HuH-7.5 (cell line): ENCODE data around the gene SLC35F1.

Experiments
- DNase-seq: peaks from one replicate; pipeline ENCODE4 v3.0.0; 2011; ENCODE audit warnings: low spot score

Gene SLC35F1

GRCh38 chr6:118197539-118197938 is 290.5 kb downstream of the SLC35F1 start:
- DNase-seq = no peak

GRCh38 chr6:118198746-118199145 is 291.7 kb downstream of the SLC35F1 start:
- no peak for DNase-seq

GRCh38 chr6:118200160-118200559 is 293.1 kb downstream of the SLC35F1 start:
- no peak for DNase-seq

- no peak for DNase-seq
Measured at GRCh38 chr6:118202517-118202916, 295.5 kb downstream of the SLC35F1 start.

GRCh38 chr6:118203545-118203944 is 296.5 kb downstream of the SLC35F1 start:
- no peak for DNase-seq

- no peak for DNase-seq
Measured at GRCh38 chr6:118206221-118206620, 299.2 kb downstream of the SLC35F1 start.

- DNase-seq = no peak
Measured at GRCh38 chr6:118207947-118208346, 300.9 kb downstream of the SLC35F1 start.

- no peak for DNase-seq
Measured at GRCh38 chr6:118212451-118213173, 305.5 kb downstream of the SLC35F1 start.

- no peak for DNase-seq
Measured at GRCh38 chr6:118215269-118215668, 308.2 kb downstream of the SLC35F1 start.

GRCh38 chr6:118216751-118217150 is 309.7 kb downstream of the SLC35F1 start:
- no peak for DNase-seq

- DNase-seq = no peak
Measured at GRCh38 chr6:118218156-118218555, 311.1 kb downstream of the SLC35F1 start.

GRCh38 chr6:118220429-118221128 is 313.5 kb downstream of the SLC35F1 start:
- no peak for DNase-seq

GRCh38 chr6:118223316-118223715 is 316.3 kb downstream of the SLC35F1 start:
- no peak for DNase-seq

- DNase-seq = no peak
Measured at GRCh38 chr6:118228886-118229285, 321.8 kb downstream of the SLC35F1 start.

- no peak for DNase-seq
Measured at GRCh38 chr6:118240878-118241528, 333.9 kb downstream of the SLC35F1 start.

GRCh38 chr6:118246406-118246805 is 339.3 kb downstream of the SLC35F1 start:
- no peak for DNase-seq

- no peak for DNase-seq
Measured at GRCh38 chr6:118248171-118248570, 341.1 kb downstream of the SLC35F1 start.

GRCh38 chr6:118249680-118250079 is 342.6 kb downstream of the SLC35F1 start:
- no peak for DNase-seq

- no peak for DNase-seq
Measured at GRCh38 chr6:118252474-118252873, 345.4 kb downstream of the SLC35F1 start.

GRCh38 chr6:118253741-118254140 is 346.7 kb downstream of the SLC35F1 start:
- no peak for DNase-seq

- no peak for DNase-seq
Measured at GRCh38 chr6:118260833-118261232, 353.8 kb downstream of the SLC35F1 start.

- DNase-seq = no peak
Measured at GRCh38 chr6:118263921-118264486, 356.9 kb downstream of the SLC35F1 start.

- no peak for DNase-seq
Measured at GRCh38 chr6:118269659-118270058, 362.6 kb downstream of the SLC35F1 start.
